A549 treated with AZD9567 at 1 μM for 4 hours (cell line): ENCODE results near the gene GPATCH8. TPM values are rescaled to one million over a fixed set of nuclear protein-coding genes. Genes with fewer than 3 reads are reported as not detected.

ENCODE experiments used
- total RNA-seq: library from RNA; stranded (reverse); fragments of 200-300 nt; extraction: Qiagen RNA extraction; gene quantifications from 5 replicates; pipeline ENCODE4 v1.2.3, GENCODE V29; 2022; ENCODE audit not compliant: insufficient read depth

The GPATCH8 gene
- total RNA-seq = 19.8 to 25.5 TPM (median 23.3 TPM) in 5 replicates

DNA sequence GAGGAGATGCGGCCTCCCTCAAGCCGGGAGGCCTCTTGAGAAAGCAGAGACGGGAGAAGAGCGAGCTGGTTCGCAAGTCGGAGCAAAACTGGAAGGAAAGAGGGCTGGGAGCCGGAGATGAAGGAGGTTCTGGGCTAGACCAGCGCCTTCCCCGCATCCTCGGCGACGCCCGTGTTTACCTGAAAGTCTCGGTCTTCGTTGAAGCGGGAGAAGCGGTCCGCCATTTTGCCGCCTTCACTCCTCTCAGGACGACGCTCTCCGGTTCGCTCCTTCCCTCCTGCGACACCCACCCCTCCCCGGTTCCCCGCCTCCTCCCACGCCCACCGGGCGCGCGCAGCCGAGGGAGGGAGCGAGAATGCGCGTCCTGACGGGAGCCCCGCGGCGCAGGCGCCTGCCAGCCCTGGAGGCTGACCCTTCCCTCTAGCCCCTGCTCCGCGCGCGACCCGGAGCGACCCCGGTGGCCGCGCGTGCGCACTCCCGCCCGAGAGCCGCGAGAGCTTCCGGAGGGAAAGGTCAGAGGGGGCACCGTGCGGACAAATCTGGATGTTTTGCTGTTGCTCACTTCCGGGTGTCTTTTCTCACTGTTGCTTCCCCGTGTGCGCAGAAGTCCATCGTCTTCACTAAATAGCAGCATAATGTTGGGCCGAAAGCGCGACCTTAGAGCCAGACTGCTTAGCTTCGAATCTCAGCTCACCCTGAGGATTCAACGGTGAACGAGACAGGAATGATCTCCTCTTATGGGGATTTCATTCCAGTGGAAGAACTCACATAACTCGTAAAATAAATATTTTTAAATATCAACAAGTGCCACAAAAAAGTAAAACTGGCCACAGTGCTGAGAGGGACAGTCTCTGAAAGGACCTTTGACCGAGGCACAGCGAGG is at the start of gene GPATCH8:
Gene GPATCH8 (minus strand): TSS at position 260 of the 883 bp plus-strand sequence. CDS start 36 bp downstream, at position 224.

DNA sequence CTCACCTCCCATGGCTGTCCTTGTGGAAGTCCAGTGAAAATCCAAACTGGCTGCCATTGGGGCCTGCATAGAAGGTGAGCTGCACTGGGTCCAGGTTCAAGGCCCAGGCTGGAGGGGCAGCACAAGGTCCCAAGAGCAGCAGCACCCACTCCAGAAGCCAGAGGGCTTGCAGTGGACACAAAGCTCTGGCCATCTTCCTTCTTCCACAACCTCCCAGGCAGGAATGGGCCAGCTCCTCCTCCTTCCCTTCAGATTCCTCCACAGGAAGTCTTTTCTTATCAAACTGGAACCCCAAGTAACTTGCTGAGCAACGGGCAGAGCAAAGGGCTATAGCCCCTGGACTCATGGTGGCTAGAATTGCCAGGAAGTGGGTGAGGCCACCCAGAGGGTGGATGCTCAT is 113.9 kb downstream of the GPATCH8 start, which contains the start of gene ITGA2B:
Gene ITGA2B (minus strand): TSS at position 369 of the 400 bp plus-strand sequence. CDS start 176 bp downstream, at position 193.

GRCh38 chr17:44363613-44364159 is 139.5 kb downstream of the GPATCH8 start, which contains the start of gene FAM171A2:
Gene FAM171A2 (minus strand): TSS chr17:44363853. CDS start chr17:44363714, 139 bp downstream.

Other genes starting within 250 kb of the GPATCH8 start
- not detected in 5 replicates for gene SLC4A1, start 235.3 kb downstream of the GPATCH8 start, total RNA-seq
- gene RUNDC3A, start 194.8 kb downstream of the GPATCH8 start, total RNA-seq = 0.49 to 0.78 TPM (median 0.72 TPM) in 5 replicates
- 160 to 218 TPM (median 207 TPM) in 5 replicates for gene SLC25A39, start 178.6 kb downstream of the GPATCH8 start, total RNA-seq
- gene GRN, start 158.1 kb downstream of the GPATCH8 start, total RNA-seq = 201 to 245 TPM (median 235 TPM) in 5 replicates
- 2.8 to 5.0 TPM (median 3.7 TPM) in 5 replicates for gene FAM171A2, start 139.6 kb downstream of the GPATCH8 start, total RNA-seq
- gene ITGA2B, start 113.8 kb downstream of the GPATCH8 start, total RNA-seq = 1.7 to 1.9 TPM (median 1.8 TPM) in 4 of 5 replicates, not detected in the other
- 24.6 to 31.4 TPM (median 27.7 TPM) in 5 replicates for gene FZD2, start 54.1 kb upstream of the GPATCH8 start, total RNA-seq
- 1.3 to 8.4 TPM (median 2.2 TPM) in 5 replicates for gene MEIOC, start 153.1 kb upstream of the GPATCH8 start, total RNA-seq
- gene CCDC43, start 186.4 kb upstream of the GPATCH8 start, total RNA-seq = 26.3 to 29.8 TPM (median 28.8 TPM) in 5 replicates
- gene DBF4B, start 205.3 kb upstream of the GPATCH8 start, total RNA-seq = 23.3 to 27.7 TPM (median 25.8 TPM) in 5 replicates